OCI-M2 (cell line): ENCODE measurements around the gene PAAF1.

Experiments
- DNase-seq: peaks from one replicate; lab custom pipeline; 2025; ENCODE audit not compliant: unreplicated experiment; lab: John Stamatoyannopoulos, UW

Gene PAAF1

GRCh38 chr11:73944901-73945300 is 68.1 kb downstream of the PAAF1 start:
- DNase-seq: no peak

GRCh38 chr11:73945396-73945795 is 68.6 kb downstream of the PAAF1 start:
- no peak for DNase-seq

- DNase-seq: no peak
Measured at GRCh38 chr11:73946798-73947458, 70.1 kb downstream of the PAAF1 start.

GRCh38 chr11:73949246-73949645 is 72.4 kb downstream of the PAAF1 start:
- no peak for DNase-seq

- DNase-seq: no peak
Measured at GRCh38 chr11:73949912-73950311, 73.1 kb downstream of the PAAF1 start.

GRCh38 chr11:73950869-73951710 is 74.3 kb downstream of the PAAF1 start, which contains the start of gene DNAJB13:
TSS of gene DNAJB13 (plus strand) at chr11:73951026. CDS start at chr11:73951070, 44 bp downstream.
- DNase-seq: no peak

- DNase-seq: no peak
Measured at GRCh38 chr11:73951797-73952196, 75.0 kb downstream of the PAAF1 start.

GRCh38 chr11:73956876-73957653 is 80.3 kb downstream of the PAAF1 start:
- no peak for DNase-seq

GRCh38 chr11:73957654-73958361 is 81.0 kb downstream of the PAAF1 start:
- DNase-seq: no peak

GRCh38 chr11:73958521-73959141 is 81.8 kb downstream of the PAAF1 start:
- DNase-seq: no peak

- DNase-seq: no peak
Measured at GRCh38 chr11:73961321-73961720, 84.5 kb downstream of the PAAF1 start.

- no peak for DNase-seq
Measured at GRCh38 chr11:73962101-73962705, 85.4 kb downstream of the PAAF1 start.

- DNase-seq: no peak
Measured at GRCh38 chr11:73963861-73964260, 87.1 kb downstream of the PAAF1 start.

- DNase-seq: no peak
Measured at GRCh38 chr11:73965076-73965763, 88.4 kb downstream of the PAAF1 start.

GRCh38 chr11:73965764-73966121 is 88.9 kb downstream of the PAAF1 start:
- DNase-seq: no peak

- DNase-seq: no peak
Measured at GRCh38 chr11:73968356-73968966, 91.7 kb downstream of the PAAF1 start.

GRCh38 chr11:73969091-73969490 is 92.3 kb downstream of the PAAF1 start:
- DNase-seq: no peak

- DNase-seq: no peak
Measured at GRCh38 chr11:73969991-73970800, 93.4 kb downstream of the PAAF1 start.
